HUES64 (cell line): ENCODE results near the gene ATP10B.

Source experiments
- H3K27ac ChIP-seq: 2 replicates; pipeline ENCODE4 v1.7.0; 2013; ENCODE audit warnings: low read depth, low read length, inconsistent platforms
- H3K27me3 ChIP-seq: 2 replicates; pipeline ENCODE4 v1.6.1; 2013; ENCODE audit warnings: mild to moderate bottlenecking, low read length; ENCODE audit not compliant: insufficient read depth
- H3K36me3 ChIP-seq: 2 replicates; pipeline ENCODE4 v1.6.1; 2013; ENCODE audit warnings: mild to moderate bottlenecking, low read length; ENCODE audit not compliant: insufficient read depth
- H3K4me1 ChIP-seq: 2 replicates; pipeline ENCODE4 v1.6.1; 2013; ENCODE audit warnings: mild to moderate bottlenecking, low read length, moderate library complexity; ENCODE audit not compliant: insufficient read depth
- H3K4me3 ChIP-seq: 2 replicates; pipeline ENCODE4 v1.5.1; 2013; ENCODE audit warnings: mild to moderate bottlenecking, low read length, moderate library complexity
- H3K9ac ChIP-seq: 2 replicates; pipeline ENCODE4 v1.6.1; 2013; ENCODE audit warnings: mild to moderate bottlenecking, low read depth, low read length
- H3K9me3 ChIP-seq: 2 replicates; pipeline ENCODE4 v1.6.1; 2013; ENCODE audit warnings: low read depth, low read length; ENCODE audit not compliant: insufficient read depth
- WGBS: fragments of 150-250, 120-280 bp; methylation state at CpG from one replicate; pipeline ENCODE4 v1.1.7; 2013; ENCODE audit warnings: missing lambda C conversion rate; 5-methylcytosine and 5-hydroxymethylcytosine counted together

ATP10B gene

GRCh38 chr5:160787240-160787639, 64.8 kb downstream of the ATP10B start:
- Histone ChIP-seq H3K9me3 (no peaks in the 10 kb centered on the region), H3K4me3 (no peak overlapping the region), H3K27me3 (no peaks in the 10 kb centered on the region), H3K9ac (no peak overlapping the region), H3K4me1 (peaks cover 3% of the 10 kb centered on the region; the same call in 1 of the 2 replicates), H3K36me3 (no peaks in the 10 kb centered on the region), H3K27ac (no peak overlapping the region)
- 67% methylated on average over 4 of the region's 4 CpGs for WGBS

GRCh38 chr5:160774666-160775315, 77.2 kb downstream of the ATP10B start:
- Histone ChIP-seq H3K36me3 (no peaks in the 10 kb centered on the region), H3K4me1 (peaks cover 23% of the 10 kb centered on the region), H3K4me3 (no peak overlapping the region), H3K9ac (no peak overlapping the region), H3K27me3 (no peaks in the 10 kb centered on the region), H3K9me3 (no peaks in the 10 kb centered on the region), H3K27ac (no peak overlapping the region; the same call in 1 of the 2 replicates)
- WGBS, result 61% methylated on average over 11 of the region's 11 CpGs

- peaks cover 23% of the 10 kb centered on the region for H3K4me1 ChIP-seq
- no peaks in the 10 kb centered on the region for H3K9me3 ChIP-seq
- H3K9ac ChIP-seq, result no peak overlapping the region
- no peak overlapping the region; the same call in 1 of the 2 replicates for H3K27ac ChIP-seq
- H3K36me3 ChIP-seq, result no peaks in the 10 kb centered on the region
- H3K27me3 ChIP-seq, result no peaks in the 10 kb centered on the region
- WGBS, result 79% methylated on average over 10 of the region's 10 CpGs
- H3K4me3 ChIP-seq, result no peak overlapping the region
These were observed 78.2 kb downstream of the ATP10B start for GRCh38 chr5:160773646-160774410.

GRCh38 chr5:160772854-160773253, 79.2 kb downstream of the ATP10B start:
- Histone ChIP-seq H3K9me3 (no peaks in the 10 kb centered on the region), H3K4me1 (peaks cover 23% of the 10 kb centered on the region), H3K27ac (no peak overlapping the region), H3K27me3 (no peaks in the 10 kb centered on the region), H3K36me3 (no peaks in the 10 kb centered on the region), H3K4me3 (no peak overlapping the region), H3K9ac (no peak overlapping the region)
- 92% methylated on average over 7 of the region's 7 CpGs for WGBS

GRCh38 chr5:160770718-160771117, 81.3 kb downstream of the ATP10B start:
- 100% methylated on average over 2 of the region's 3 CpGs for WGBS
- Histone ChIP-seq H3K36me3 (no peaks in the 10 kb centered on the region), H3K4me3 (no peak overlapping the region), H3K27me3 (no peaks in the 10 kb centered on the region), H3K4me1 (peaks cover 23% of the 10 kb centered on the region), H3K9me3 (no peaks in the 10 kb centered on the region), H3K27ac (no peak overlapping the region), H3K9ac (no peak overlapping the region)

GRCh38 chr5:160769301-160769700, 82.7 kb downstream of the ATP10B start:
- Histone ChIP-seq H3K9ac (no peak overlapping the region), H3K27me3 (no peaks in the 10 kb centered on the region), H3K27ac (no peak overlapping the region), H3K9me3 (no peaks in the 10 kb centered on the region), H3K4me3 (no peak overlapping the region), H3K4me1 (peaks cover 13% of the 10 kb centered on the region), H3K36me3 (no peaks in the 10 kb centered on the region)
- WGBS, result 93% methylated on average over 4 of the region's 4 CpGs

- H3K4me3 ChIP-seq, result no peak overlapping the region
- H3K4me1 ChIP-seq, result no peaks in the 10 kb centered on the region
- no peaks in the 10 kb centered on the region for H3K27me3 ChIP-seq
- no peaks in the 10 kb centered on the region for H3K36me3 ChIP-seq
- WGBS, result 93% methylated on average over 4 of the region's 4 CpGs
- H3K27ac ChIP-seq, result no peak overlapping the region
- no peaks in the 10 kb centered on the region for H3K9me3 ChIP-seq
- H3K9ac ChIP-seq, result no peak overlapping the region
These were observed 84.9 kb downstream of the ATP10B start for GRCh38 chr5:160767062-160767461.

GRCh38 chr5:160760008-160760407, 92.0 kb downstream of the ATP10B start:
- 97% methylated on average over 3 of the region's 3 CpGs for WGBS

GRCh38 chr5:160757194-160757593, 94.8 kb downstream of the ATP10B start:
- 95% methylated on average over 1 of the region's 1 CpG for WGBS
- H3K9ac ChIP-seq, result no peak overlapping the region

More at GRCh38 chr5:160760008-160760407, 92.0 kb downstream of the ATP10B start:
- no peak overlapping the region for H3K9ac ChIP-seq
- no peak overlapping the region for H3K4me3 ChIP-seq
- no peaks in the 10 kb centered on the region for H3K36me3 ChIP-seq
- no peak overlapping the region for H3K27ac ChIP-seq
- no peaks in the 10 kb centered on the region for H3K9me3 ChIP-seq
- peaks cover 4% of the 10 kb centered on the region; the same call in 1 of the 2 replicates for H3K4me1 ChIP-seq
- no peaks in the 10 kb centered on the region for H3K27me3 ChIP-seq

GRCh38 chr5:160750938-160751657, 100.9 kb downstream of the ATP10B start:
- H3K27me3 ChIP-seq, result no peaks in the 10 kb centered on the region
- H3K9ac ChIP-seq, result no peak overlapping the region
- H3K27ac ChIP-seq, result no peak overlapping the region
- H3K4me1 ChIP-seq, result no peaks in the 10 kb centered on the region
- H3K36me3 ChIP-seq, result no peaks in the 10 kb centered on the region
- H3K4me3 ChIP-seq, result no peak overlapping the region
- WGBS, result 91% methylated on average over 3 of the region's 4 CpGs
- H3K9me3 ChIP-seq, result no peaks in the 10 kb centered on the region

More at GRCh38 chr5:160757194-160757593, 94.8 kb downstream of the ATP10B start:
- Histone ChIP-seq H3K36me3 (no peaks in the 10 kb centered on the region), H3K27ac (no peak overlapping the region), H3K9me3 (no peaks in the 10 kb centered on the region), H3K4me3 (no peak overlapping the region), H3K27me3 (no peaks in the 10 kb centered on the region), H3K4me1 (peaks cover 4% of the 10 kb centered on the region; the same call in 1 of the 2 replicates)

GRCh38 chr5:160749682-160750081, 102.3 kb downstream of the ATP10B start:
- no peak overlapping the region for H3K9ac ChIP-seq
- H3K4me1 ChIP-seq, result peaks cover 3% of the 10 kb centered on the region; the same call in 1 of the 2 replicates
- no peaks in the 10 kb centered on the region for H3K9me3 ChIP-seq
- no peaks in the 10 kb centered on the region for H3K27me3 ChIP-seq
- H3K36me3 ChIP-seq, result no peaks in the 10 kb centered on the region
- WGBS, result 93% methylated on average over 5 of the region's 5 CpGs
- H3K4me3 ChIP-seq, result no peak overlapping the region
- no peak overlapping the region for H3K27ac ChIP-seq
